Thyroid gland (tissue), 4 donors: Measurements from ENCODE around the gene KPNA3.

ENCODE experiments used
- CTCF ChIP-seq, 6 experiments: fragments of 200-600 bp in 3 of 6; fragments of 450-650 bp in 3 of 6; sonication (generic) in 3 of 6; IDR thresholded peaks; one replicate each; pipeline ENCODE4 v1.5.1; 2016 to 2019; ENCODE audit warnings: antibody characterized with exemption in 6 of 6, mild to moderate bottlenecking in 2 of 6, inconsistent platforms in 1 of 6, moderate library complexity in 1 of 6
- POLR2A ChIP-seq, 2 donors: fragments of 450-650 bp; IDR thresholded peaks; one replicate each; pipeline ENCODE4 v1.6.1; 2017; ENCODE audit warnings: antibody characterized with exemption in 2 of 2, mild to moderate bottlenecking in 2 of 2, moderate library complexity in 1 of 2

GRCh38 chr13:49694446-49694845, 98.0 kb downstream of the KPNA3 start:
- TF ChIP-seq CTCF (IDR thresholded peaks at IDR 0.05): no peak
- TF ChIP-seq POLR2A (IDR thresholded peaks at IDR 0.05): no peak
